ENCODE data around the gene SLC25A19.
"Not testable (repeated sequence)": the region's sequence is repeated elsewhere in the genome, so short reads cannot be mapped to it uniquely, and the experiment has no call there.

SLC25A19 gene

GRCh38 chr17:75307957-75308731, 18.9 kb upstream of the SLC25A19 start:
- no peak for DNase-seq (ENCODE audit: low read depth)
- TF ChIP-seq CTCF (IDR thresholded peaks at IDR 0.05; ENCODE audit: control insufficient read depth, insufficient read depth, low read depth, low read length, missing control alignments) = no peak
- no peak overlapping the region for H3K4me3 ChIP-seq (ENCODE audit: control insufficient read depth, low read depth, low read length)

GRCh38 chr17:75301502-75302206, 12.4 kb upstream of the SLC25A19 start:
- H3K4me3 ChIP-seq (ENCODE audit: control insufficient read depth, low read depth, low read length) = no peak overlapping the region
- no peak for DNase-seq (ENCODE audit: low read depth)
- TF ChIP-seq CTCF (IDR thresholded peaks at IDR 0.05; ENCODE audit: control insufficient read depth, insufficient read depth, low read depth, low read length, missing control alignments) = no peak

GRCh38 chr17:75301049-75301448, 11.8 kb upstream of the SLC25A19 start:
- no peak for DNase-seq (ENCODE audit: low read depth)
- no peak for TF ChIP-seq CTCF (IDR thresholded peaks at IDR 0.05; ENCODE audit: control insufficient read depth, insufficient read depth, low read depth, low read length, missing control alignments)
- no peak overlapping the region for H3K4me3 ChIP-seq (ENCODE audit: control insufficient read depth, low read depth, low read length)

GRCh38 chr17:75300280-75300679, 11.0 kb upstream of the SLC25A19 start:
- DNase-seq (ENCODE audit: low read depth) = no peak
- TF ChIP-seq CTCF (IDR thresholded peaks at IDR 0.05; ENCODE audit: control insufficient read depth, insufficient read depth, low read depth, low read length, missing control alignments) = no peak
- H3K4me3 ChIP-seq (ENCODE audit: control insufficient read depth, low read depth, low read length) = no peak overlapping the region

- H3K4me3 ChIP-seq (ENCODE audit: control insufficient read depth, low read depth, low read length) = no peak overlapping the region
- TF ChIP-seq CTCF (IDR thresholded peaks at IDR 0.05; ENCODE audit: control insufficient read depth, insufficient read depth, low read depth, low read length, missing control alignments) = no peak
- DNase-seq (ENCODE audit: low read depth) = no peak
Observed at GRCh38 chr17:75295201-75296158, 6.2 kb upstream of the SLC25A19 start.

GRCh38 chr17:75292810-75293448, 3.7 kb upstream of the SLC25A19 start:
- not testable (repeated sequence) for H3K4me3 ChIP-seq (ENCODE audit: control insufficient read depth, low read depth, low read length); DNase-seq (ENCODE audit: low read depth)
